HK-2 (cell line): ENCODE results near the gene IFI30.

Source experiments
- DNase-seq: peaks from one replicate; pipeline ENCODE4 v3.0.0-alpha.2; 2018; ENCODE audit not compliant: unreplicated experiment

IFI30 gene

DNA sequence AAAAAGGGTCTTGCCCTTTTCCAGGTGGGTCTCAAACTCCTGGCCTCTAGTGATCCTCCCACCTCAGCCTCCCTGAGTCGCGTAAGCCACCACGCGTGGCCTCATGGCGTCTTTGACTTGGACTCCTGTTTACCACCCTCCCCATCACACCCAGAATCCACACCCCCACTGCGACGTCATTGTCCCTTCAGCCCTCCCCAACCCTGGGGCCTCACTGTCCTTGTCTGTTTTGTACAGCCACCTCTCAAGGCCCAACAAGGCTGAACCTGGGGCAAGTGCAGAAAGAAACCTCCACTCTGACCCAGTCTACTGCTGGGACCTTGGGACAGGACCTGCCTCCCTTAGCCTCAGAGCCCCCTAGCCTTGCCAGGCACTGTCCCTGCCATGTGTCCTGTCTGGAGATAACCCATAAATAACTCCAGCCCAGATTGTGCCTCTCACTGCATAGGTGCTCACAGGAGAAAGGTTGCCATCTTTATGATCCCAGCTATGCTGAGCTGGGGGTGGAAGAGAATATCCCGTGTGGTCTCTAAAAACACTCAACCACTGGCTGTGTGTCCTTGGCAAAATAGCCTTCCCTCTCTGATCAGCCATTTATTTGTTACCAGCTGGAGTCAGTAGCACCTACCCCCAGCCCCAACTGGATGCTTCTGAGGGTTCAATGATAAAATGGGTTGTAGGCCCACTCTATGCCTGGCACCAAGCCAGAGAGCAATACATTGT lies 1.8 kb upstream of the IFI30 start:
- no peak for DNase-seq

DNA sequence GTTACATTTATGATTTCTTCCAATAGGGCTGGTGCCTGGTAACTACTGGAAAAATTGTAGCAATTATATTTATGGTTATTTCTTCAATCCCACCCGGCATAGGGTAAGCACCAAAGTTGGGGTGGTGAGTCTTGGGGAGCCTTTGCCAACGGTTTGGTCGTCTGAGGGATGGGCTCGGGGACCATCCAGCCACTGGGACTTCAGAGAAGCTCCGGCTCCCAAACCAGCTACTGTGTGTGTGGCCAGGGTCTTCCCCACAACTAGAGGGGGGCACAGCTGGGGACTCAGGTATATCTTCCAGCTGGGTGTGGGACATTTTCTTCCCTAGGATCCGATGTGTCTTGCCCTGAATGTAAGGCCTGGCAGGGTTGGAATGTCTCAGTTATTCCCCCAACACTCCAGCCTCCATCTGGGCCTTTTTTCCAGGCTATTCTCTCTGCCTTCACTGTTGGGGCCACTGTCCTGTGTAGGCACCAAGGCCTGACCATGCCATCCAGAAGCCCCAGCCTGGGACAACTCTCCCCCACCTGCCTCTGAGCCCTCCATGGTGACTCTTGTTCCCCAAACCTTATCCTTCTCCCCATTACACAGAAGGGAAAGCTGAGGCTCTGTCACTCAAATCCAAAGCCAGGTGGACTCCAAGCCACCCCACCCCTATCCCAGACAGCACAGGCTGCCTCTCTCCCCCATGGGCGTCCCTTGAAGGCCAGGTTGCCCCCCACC lies 1.1 kb upstream of the IFI30 start:
- DNase-seq, result no peak

DNA sequence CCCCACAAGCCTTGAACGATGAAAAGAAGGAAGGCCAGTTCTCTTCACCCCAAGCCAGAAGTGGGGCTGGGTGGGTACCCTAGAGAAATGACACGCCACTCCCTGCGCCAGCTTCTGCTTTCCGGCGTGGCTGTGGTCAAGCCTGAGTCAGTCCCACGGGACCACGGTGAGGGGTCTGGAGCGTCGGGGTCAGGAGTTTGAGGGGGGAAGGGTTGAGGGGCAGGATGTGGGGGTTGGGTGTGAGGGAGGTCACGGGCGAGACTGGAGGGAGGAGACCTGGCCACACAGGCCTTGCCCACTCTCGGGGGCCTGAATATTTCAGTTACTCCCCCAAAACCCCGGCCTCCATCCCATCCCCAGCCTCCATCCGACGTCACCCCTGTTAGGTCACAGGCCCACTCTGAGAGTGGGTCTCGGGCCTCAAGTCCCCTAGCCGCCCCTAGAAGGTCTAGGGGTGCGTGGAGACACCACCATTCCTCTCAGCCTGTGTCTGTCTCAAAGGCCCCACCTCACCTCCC lies 500 bp upstream of the IFI30 start:
- no peak for DNase-seq

DNA sequence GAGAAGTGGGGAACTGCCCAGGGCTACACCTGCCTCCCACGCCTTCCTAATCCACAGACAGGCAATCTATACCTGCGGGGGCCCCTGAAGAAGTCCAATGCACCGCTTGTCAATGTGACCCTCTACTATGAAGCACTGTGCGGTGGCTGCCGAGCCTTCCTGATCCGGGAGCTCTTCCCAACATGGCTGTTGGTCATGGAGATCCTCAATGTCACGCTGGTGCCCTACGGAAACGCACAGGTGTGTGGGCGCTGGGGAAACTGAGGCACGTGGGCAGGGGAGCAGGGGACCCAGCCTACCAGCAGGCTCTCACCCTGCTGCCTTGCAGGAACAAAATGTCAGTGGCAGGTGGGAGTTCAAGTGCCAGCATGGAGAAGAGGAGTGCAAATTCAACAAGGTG lies 1.4 kb downstream of the IFI30 start:
- DNase-seq, result no peak

DNA sequence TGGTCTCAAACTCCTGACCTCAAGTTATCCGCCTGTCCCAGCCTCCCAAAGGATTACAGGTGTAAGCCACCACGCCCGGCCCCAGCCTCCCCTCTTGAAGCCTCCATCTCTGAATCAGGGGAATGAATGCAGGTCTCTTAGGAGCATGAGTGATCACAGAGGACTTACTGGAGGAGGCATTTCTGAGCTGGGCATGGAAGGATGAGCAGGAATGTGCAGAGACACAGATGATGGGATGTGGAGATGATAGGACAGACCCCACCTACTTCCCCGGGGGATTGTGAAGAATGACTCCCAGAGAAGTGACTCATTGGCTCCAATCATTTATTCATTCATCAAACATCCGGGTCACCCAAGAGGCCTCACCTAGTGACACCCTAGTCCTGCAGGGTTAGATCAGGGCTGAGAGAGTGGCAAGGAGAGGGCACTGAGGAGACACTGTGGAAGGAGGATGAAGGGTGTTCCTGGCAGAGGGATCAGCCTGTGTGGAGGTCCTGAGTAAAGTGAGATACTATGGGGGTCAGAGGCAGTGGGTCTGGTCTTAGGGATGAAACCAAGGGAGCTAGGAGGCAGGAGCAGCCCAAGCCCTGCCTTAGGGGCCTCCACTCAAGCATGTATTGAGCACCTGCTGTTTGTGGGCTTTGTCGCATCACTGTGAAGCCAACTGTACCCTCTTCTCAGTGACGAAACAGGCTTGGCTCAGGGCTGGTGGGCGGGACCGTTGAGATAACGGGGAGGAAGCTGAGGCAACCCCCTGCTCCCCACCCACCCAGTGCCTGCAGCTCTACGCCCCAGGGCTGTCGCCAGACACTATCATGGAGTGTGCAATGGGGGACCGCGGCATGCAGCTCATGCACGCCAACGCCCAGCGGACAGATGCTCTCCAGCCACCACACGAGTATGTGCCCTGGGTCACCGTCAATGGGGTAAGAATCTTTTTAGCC lies 3.0 kb downstream of the IFI30 start:
- no peak for DNase-seq

DNA sequence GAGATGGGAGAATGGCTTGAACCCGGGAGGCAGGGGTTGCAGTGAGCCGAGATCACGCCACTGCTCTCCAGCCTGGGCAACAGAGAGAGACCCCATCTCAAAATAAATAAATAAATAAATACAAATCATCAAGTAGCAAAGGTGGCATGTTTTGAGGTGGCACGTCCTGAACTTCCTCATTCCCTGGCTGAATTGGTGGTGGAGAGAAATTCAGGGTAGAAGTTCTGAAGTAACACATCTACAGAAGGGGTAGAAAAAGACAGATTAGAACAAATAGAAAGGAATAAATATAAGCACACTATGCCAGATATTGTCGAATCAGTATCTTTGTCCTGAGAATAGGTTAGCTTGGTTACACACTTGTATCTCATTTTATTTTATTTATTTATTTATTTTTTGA lies 6.3 kb downstream of the IFI30 start:
- DNase-seq, result no peak

DNA sequence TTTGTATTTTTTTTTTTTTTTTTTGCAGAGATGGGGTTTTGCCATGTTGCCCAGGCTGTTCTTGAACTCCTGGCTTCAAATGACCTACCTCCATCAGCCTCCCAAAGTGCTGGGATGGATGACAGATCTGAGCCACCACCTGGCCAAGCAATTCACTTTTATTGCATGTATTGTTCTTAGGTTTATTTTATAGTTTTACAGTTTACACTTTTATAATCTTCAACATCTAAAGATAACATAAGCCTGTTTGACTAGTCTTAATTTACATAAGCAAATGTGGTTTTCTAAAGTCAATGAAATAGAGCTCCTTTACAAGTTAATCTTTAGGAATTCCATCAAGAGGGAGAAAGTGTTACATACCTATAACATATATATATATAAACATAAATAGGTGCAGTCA lies 9.9 kb downstream of the IFI30 start:
- DNase-seq, result no peak

DNA sequence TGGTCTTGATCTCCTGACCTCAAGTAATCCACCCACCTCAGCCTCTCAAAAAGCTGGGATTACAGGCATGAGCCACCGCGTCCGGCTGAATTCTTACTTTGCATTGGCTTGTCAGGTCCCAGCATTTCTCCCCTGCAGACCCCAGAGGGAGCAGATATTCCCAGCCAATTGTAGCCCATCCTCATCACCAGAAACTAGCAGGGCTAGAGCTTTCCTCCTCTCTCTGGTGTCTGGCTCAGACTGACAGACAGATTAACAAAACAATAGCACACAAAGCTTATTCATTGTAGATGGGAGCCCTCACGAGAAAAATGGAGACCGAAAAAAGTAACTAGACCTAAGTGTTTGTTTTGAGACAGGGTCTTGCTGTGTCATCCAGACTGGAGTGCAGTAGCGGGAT lies 11.9 kb downstream of the IFI30 start:
- DNase-seq, result no peak

DNA sequence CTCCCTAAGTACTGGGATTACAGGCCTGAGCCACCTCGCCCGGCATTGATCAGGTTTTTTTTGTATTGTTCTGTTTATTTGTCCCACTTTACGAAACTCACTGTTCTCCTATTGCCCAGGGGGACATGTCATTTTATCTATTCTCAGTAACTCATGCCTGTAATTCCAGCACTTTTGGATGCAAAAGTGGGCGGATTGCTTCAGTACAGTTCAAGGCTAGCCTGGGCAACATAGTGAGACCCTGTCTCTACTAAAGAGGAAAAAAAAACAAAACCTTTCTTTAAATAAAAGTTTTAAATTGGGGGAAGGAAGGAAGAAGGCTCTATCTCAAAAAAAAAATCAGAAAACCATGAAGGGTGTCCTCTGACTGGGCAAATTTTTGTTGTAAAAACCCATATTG lies 16.7 kb downstream of the IFI30 start:
- no peak for DNase-seq

DNA sequence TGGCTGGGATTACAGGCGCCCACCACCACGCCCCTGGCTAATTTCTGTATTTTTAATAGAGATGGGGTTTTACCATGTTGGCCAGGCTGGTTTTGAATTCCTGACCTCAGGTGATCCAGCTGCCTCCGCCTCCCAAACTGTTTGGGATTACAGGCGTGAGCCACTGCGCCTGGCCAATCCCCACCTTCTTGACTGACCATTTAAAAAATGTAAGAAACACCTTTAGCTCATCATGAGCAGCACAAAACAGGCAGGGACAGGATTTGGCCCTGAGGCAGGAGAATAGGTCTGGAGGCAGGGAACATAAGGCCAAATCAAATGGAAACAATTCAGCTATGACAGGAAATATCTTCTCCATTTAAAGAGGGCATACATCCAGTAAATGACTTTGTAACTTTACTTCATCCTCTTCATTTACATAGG lies 18.0 kb downstream of the IFI30 start:
- DNase-seq, result no peak

DNA sequence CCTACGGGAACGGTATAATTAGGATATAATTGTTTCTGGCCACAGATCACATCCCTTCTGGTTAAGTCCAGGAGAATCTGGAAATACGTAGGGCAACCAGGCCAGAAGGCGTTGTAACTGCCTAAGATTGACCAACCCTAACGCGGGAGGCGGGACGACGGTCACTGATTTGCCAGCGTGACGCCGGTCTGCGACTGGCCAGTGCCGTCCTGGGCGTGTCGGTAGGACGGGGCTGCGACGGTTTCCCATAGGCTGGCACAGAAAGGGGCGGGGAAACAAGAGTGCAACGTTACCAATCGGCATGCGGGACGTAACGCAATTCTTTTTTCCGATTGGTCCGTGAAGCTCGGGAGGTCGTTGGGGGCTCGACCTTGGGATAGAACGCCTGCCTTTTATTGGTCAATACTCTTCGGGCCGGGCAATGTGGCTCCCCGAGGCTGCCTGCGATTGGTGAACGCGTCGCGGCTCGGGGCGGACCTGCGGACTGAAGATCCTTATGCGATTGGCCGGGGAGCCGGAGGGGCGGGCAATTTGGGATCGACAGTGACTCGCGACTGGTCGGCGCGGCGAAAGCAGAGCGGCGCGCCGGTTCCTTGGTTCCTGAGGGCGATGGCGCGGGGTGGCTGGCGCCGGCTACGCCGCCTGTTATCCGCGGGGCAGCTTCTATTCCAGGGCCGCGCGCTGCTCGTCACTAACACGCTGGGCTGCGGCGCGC lies 19.2 kb downstream of the IFI30 start, which contains the start of gene MPV17L2:
Gene MPV17L2, plus strand, starts transcription at position 546 of the 715 bp plus-strand sequence. Its CDS starts 64 bp downstream, at position 610.
- peak; percentile 99 for DNase-seq

DNA sequence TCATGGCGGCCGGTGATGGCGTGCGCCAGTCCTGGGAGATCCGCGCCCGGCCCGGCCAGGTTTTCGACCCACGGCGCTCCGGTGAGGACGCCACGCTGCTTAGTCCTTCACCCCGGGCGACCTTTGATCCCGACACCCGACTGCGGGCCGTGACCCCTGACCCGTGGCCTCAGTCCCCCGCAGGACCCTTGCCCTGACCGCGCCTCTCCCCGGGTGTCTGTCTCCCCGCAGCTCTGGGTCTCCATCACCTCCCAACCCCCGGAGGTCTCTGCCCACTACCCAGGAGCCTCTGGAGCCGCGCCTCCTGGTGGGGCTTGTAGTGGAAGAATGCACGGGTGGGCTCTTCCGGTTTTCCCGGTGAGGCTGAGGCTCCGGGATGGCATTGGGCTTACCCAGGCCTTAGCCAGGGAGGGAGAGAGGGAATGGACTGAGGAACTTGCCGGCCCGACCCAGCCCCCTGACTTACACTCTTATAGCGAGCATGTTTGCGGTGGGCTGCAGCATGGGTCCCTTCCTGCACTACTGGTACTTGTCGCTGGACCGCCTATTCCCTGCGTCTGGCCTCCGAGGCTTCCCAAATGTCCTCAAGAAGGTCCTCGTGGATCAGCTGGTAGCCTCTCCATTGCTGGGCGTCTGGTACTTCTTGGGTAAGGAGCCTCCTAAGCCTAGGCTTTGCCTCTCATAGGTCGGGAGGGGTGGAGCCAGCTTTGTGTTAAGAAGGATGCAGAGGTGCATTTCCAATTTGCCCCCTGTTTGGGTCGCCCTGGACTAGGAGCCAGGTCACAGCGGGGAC lies 20.0 kb downstream of the IFI30 start:
- DNase-seq, result no peak

DNA sequence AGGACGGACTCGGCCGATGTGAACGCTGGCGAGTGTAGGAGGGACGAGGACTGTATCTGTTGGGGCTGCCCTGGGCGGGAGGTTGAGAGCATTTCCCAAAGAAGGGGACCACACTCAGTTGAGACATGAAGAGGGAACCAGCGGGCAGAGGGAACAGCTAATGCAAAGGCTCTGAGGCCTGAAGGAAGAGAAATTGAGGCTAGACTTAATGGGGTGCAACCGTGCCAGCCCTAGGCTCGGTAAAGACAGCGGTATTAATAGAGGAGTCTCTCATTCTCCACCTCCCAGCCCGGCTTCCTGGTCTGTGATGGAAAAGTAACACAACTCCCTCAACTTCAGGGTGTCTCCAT lies 20.5 kb downstream of the IFI30 start:
- DNase-seq, result no peak

DNA sequence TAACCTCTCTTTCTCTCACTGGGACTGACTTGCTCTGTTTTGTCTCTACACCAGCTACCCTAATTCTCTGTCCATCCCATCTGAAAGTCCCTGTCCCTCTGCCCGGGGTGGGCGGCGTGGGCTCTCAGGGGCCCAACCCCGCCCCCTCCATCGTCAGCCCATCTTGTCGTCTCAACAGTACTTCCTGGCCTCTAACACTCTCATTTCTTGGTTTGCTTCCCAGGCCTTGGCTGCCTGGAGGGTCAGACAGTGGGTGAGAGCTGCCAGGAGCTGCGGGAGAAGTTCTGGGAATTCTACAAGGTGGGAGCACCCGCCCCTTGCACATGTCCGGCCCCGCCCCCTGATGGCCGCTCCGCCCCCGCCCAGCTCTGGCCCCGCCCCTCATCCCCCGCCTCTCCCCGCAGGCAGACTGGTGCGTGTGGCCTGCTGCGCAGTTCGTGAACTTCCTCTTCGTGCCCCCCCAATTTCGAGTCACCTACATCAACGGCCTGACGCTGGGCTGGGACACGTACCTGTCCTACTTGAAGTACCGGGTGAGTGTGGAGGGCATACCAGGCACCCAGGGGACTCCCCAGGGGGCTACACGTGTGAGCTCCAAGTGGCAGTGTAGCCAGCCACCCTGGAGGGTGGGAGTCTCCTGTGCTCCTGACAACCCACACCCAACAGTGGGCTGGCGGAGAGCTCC lies 21.1 kb downstream of the IFI30 start:
- DNase-seq, result no peak

DNA sequence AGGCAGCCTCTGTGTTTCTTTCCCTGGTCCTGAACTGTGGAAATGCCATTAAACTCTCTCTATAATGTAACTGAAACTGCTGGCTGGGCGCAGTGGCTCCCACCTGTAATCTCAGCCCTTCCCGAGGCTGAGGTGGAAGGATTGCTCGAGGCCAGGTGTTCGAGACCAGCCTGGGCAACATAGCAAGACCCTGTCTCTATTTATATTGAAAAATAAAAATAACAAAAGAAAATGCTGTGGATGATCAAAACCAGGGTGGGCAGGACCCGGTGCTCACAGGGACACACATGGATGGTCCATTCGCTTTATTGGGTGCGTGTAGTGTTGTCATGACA lies 22.9 kb downstream of the IFI30 start:
- DNase-seq, result no peak

DNA sequence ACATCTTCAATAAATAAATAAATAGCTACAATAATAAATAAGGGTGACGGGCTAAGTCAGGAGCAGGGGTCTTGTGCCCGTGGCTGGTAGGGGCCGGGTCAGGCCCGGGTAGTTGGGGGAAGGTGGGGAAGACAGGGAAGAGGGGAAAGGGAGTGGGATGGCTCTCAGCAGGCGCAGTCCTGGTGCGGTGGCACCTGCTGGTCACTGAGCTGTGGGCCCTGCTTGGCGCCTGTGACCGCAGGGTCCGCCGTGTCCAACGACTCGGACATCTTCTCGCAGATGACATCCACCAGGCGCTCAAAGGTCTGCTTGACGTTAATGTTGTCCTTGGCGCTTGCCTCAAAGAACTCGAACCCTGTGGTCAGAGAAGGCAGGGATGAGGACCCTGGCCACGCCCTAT lies 23.7 kb downstream of the IFI30 start:
- no peak for DNase-seq

DNA sequence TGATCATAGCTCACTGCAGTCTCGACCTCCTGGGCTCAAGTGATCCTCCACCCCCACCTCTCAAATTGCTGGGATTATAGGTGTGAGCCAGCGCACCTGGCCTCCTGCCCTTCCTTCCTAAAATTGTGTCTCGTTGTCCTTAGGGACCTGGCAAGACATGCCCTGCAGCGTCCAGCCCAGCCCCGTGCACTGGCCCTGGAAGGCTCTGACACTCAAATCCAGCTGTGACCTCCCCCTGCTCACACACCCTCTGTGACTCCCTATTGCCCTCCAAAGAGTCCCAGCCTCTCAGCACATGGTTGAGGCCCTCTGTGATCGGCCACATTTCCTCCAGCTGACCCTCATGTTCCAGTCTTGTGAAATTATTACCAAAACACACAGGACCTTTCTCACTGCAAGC lies 24.3 kb downstream of the IFI30 start:
- no peak for DNase-seq

DNA sequence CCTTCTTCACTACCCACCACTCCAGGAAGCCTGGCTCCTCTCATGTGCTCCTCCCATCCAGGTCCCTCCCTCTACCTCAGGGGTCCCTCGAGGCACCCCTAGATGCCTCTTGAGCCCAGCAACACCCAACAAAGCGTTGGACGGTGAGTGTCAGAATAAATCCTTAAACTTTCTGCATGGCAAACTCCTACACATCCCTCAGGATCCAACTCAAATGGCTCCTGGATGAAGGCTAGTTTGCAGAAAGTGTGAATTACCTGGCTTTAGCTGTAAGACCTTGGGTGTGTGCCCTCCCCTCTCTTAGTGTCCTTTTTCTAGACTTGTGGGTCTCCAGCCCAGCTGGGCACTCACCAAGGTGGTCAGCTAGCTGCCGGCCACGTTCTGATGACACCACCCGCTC lies 24.8 kb downstream of the IFI30 start:
- DNase-seq, result no peak

DNA sequence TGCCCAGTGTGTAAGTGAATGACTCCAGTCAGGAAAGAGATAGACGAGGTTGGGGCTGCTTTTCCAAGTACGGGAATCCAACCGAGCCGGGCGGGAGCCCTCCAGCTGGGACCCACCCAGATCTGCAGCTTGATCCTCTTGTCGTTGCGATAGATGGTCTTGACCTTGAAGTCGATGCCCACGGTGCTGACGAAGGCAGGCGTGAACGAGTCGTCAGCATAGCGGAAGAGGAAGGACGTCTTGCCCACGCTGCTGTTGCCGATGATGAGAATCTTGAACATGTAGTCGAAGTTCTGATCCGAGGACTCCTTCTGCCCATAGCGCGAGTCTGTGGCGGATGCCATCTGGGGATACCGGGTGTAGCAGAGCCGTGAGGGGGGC lies 28.8 kb downstream of the IFI30 start:
- no peak for DNase-seq

DNA sequence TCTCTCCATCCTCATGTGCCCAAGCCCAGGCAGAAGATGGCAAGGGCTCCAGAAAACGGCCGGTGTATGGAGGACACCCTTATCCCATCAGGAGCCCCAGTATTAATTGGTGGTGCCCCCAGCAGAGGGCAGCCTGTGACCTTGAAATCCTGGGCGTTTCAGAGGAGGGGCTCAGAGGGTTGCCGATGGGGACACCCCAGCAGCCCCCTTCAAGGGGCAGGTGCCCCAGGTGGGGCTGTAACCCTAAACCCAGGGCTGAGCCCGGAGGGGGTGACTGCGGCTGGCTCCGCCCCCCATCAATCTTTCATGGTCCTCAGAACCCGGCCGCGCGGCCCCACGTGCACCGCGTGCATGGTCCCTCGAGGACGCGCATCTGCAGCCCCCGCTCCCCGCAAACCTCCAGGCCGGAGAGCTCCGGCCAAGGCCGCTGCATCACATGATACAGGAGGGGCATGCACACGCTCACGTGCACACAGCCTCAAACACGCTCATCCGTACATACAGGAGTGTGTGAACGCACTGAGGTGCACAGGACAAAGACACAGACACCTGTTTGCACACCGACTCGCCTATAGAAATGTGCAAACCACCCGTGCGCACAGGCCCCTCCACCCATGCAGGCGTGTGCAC lies 29.3 kb downstream of the IFI30 start:
- no peak for DNase-seq
